ENCODE data around the gene IRF2BPL. TPM values are rescaled to one million over a fixed set of nuclear protein-coding genes. Genes with fewer than 3 reads are reported as not detected.

Gene IRF2BPL
- total RNA-seq, 2 experiments from 2014 or later, result 34.5 to 35.6 TPM

GRCh38 chr14:76976240-76977005 lies 52.1 kb downstream of the IRF2BPL start:
- POLR2A ChIA-PET, result interaction anchor here (0.6 to 0.7 kb wide), 2 partner anchors 20 to 45 kb away, joined by 3 read pairs; no protein-coding TSS in a partner anchor
- peaks cover 7% of the 10 kb centered on the region for H3K9me3 Mint-ChIP-seq (ENCODE audit: insufficient read depth)

DNA sequence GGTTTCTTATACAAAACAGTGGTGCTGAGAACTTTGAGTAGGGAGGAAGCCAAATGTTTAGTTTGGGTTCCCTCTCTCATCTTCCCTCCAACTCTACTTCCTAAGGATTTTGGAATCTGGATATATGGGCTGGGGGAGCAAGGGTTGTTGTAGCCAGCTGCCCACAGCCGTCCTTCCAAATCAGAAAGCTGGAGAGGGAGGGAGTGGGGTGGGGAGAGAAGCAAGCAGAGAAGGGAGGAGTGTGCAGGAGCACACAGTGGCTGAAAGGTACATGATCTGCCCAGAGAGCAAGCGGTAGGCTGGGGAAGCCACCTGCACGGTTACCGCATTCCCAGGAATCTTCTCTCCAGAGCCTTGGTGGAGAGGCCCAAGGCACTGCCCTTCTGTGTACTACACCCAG lies 52.7 kb downstream of the IRF2BPL start:
- DNase-seq (no peak), ATAC-seq (no peak)
- peaks cover 40% of the 10 kb centered on the region for H3K4me1 Mint-ChIP-seq (ENCODE audit: low read depth)
- ChIA-PET CTCF (interaction anchor here (1.0 to 1.1 kb wide), 2 partner anchors 63 to 119 kb away, joined by 3 to 4 read pairs; no protein-coding TSS in a partner anchor), POLR2A (no interaction called here)
- H3K27me3 Mint-ChIP-seq (ENCODE audit: low read depth), result no peaks in the 10 kb centered on the region
- peaks cover under 1% of the 10 kb centered on the region for H3K9me3 Mint-ChIP-seq (ENCODE audit: insufficient read depth)
- no peak overlapping the region for H3K4me3 Mint-ChIP-seq
- no peak overlapping the region for H3K27ac Mint-ChIP-seq
- no peaks in the 10 kb centered on the region for H3K36me3 Mint-ChIP-seq (ENCODE audit: low read depth)

More at GRCh38 chr14:76976240-76977005, 52.1 kb downstream of the IRF2BPL start:
- DNase-seq (no peak), ATAC-seq (no peak)
- Mint-ChIP-seq H3K4me1 (ENCODE audit: low read depth) (peaks cover 40% of the 10 kb centered on the region), H3K27me3 (ENCODE audit: low read depth) (no peaks in the 10 kb centered on the region), H3K36me3 (ENCODE audit: low read depth) (peaks cover 4% of the 10 kb centered on the region), H3K4me3 (no peak overlapping the region), H3K27ac (no peak overlapping the region)
- CTCF ChIA-PET, result interaction anchor here (1.0 to 2.2 kb wide), 2 partner anchors 63 to 95 kb away, joined by 4 to 8 read pairs; no protein-coding TSS in a partner anchor

- Mint-ChIP-seq H3K4me1 (ENCODE audit: low read depth) (peaks cover 40% of the 10 kb centered on the region), H3K4me3 (no peak overlapping the region), H3K27me3 (ENCODE audit: low read depth) (no peaks in the 10 kb centered on the region), H3K36me3 (ENCODE audit: low read depth) (no peaks in the 10 kb centered on the region), H3K9me3 (ENCODE audit: insufficient read depth) (no peaks in the 10 kb centered on the region), H3K27ac (no peak overlapping the region)
- ChIA-PET CTCF (interaction anchor here (1.0 to 1.1 kb wide), 2 partner anchors 62 to 120 kb away, joined by 3 to 4 read pairs; no protein-coding TSS in a partner anchor), POLR2A (no interaction called here)
- no peak for ATAC-seq
- DNase-seq, result no peak
Observed at GRCh38 chr14:76975051-76975450, 53.5 kb downstream of the IRF2BPL start.

Other genes starting within 250 kb of the IRF2BPL start
- 10 to 100 TPM; 11.5 to 13.7 TPM for gene ANGEL1, start 215.8 kb downstream of the IRF2BPL start, total RNA-seq
- not detected for gene LRRC74A, start 202.3 kb downstream of the IRF2BPL start, total RNA-seq
- 10 to 100 TPM; 11.4 to 11.7 TPM for gene CIPC, start 69.5 kb upstream of the IRF2BPL start, total RNA-seq
- gene ZDHHC22, start 113.1 kb upstream of the IRF2BPL start, total RNA-seq, result not detected
- gene TMEM63C, start 153.1 kb upstream of the IRF2BPL start, total RNA-seq, result under 1 TPM; 0.73 to 0.74 TPM
- gene NGB, start 242.5 kb upstream of the IRF2BPL start, total RNA-seq, result not detected

Measured in activated CD8-positive, alpha-beta T cell treated with anti-CD3 and anti-CD28 coated beads, Interleukin-2, amount 10 ng/mL, durations not matched to agents 7 days and 5 days (primary cell).